ENCODE measurements around the gene BBOX1.

BBOX1 gene

GRCh38 chr11:27046956-27047355, 6.3 kb downstream of the BBOX1 start:
- no peak for DNase-seq (ENCODE audit: low read depth)
- TF ChIP-seq, protein P1, sequence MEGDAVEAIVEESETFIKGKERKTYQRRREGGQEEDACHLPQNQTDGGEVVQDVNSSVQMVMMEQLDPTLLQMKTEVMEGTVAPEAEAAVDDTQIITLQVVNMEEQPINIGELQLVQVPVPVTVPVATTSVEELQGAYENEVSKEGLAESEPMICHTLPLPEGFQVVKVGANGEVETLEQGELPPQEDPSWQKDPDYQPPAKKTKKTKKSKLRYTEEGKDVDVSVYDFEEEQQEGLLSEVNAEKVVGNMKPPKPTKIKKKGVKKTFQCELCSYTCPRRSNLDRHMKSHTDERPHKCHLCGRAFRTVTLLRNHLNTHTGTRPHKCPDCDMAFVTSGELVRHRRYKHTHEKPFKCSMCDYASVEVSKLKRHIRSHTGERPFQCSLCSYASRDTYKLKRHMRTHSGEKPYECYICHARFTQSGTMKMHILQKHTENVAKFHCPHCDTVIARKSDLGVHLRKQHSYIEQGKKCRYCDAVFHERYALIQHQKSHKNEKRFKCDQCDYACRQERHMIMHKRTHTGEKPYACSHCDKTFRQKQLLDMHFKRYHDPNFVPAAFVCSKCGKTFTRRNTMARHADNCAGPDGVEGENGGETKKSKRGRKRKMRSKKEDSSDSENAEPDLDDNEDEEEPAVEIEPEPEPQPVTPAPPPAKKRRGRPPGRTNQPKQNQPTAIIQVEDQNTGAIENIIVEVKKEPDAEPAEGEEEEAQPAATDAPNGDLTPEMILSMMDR (IDR thresholded peaks at IDR 0.05; ENCODE audit: control insufficient read depth, extremely low read depth, insufficient read depth) = no peak
- no peak overlapping the region for H3K4me3 ChIP-seq (ENCODE audit: low read depth, low read length)

- DNase-seq (ENCODE audit: low read depth) = no peak
These were observed 12.1 kb downstream of the BBOX1 start for GRCh38 chr11:27052668-27053067.

GRCh38 chr11:27055065-27055682, 14.6 kb downstream of the BBOX1 start:
- DNase-seq (ENCODE audit: low read depth) = no peak
- no peak overlapping the region for H3K4me3 ChIP-seq (ENCODE audit: low read depth, low read length)
- TF ChIP-seq, protein P1 (IDR thresholded peaks at IDR 0.05; ENCODE audit: control insufficient read depth, extremely low read depth, insufficient read depth) = no peak

More at GRCh38 chr11:27052668-27053067, 12.1 kb downstream of the BBOX1 start:
- TF ChIP-seq, protein P1 (IDR thresholded peaks at IDR 0.05; ENCODE audit: control insufficient read depth, extremely low read depth, insufficient read depth) = no peak
- H3K4me3 ChIP-seq (ENCODE audit: low read depth, low read length) = no peak overlapping the region

DNA sequence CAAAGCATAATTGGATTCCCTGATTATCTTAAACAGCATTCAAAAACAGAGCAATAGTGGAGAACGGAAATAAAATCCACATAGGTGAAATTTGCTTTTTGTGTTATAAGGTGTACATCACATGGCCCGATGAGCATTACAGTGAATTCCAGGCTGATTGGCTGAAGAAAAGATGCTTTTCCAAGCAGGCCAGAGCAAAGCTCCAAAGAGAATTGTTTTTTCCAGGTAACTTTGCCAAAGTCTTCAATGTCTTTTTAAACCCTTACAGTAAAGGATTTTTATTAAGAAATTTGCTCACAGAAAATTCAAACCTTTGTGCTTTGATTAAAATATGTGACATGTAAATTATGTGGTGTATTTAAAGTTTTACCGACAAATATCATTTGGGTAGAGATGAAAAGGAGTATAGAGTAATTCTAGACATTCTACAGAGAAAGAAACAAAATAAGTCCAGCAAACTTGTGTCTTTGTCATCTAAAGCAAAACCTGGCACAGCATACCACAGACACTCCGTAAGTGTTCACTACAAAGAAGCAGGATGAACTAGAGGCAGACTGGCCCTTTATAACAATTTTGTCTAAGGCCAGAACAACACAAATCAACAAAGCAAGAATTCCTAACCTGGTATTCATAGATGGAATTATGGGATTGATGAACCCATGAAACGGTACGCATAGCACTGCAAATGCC, 16.6 kb downstream of the BBOX1 start:
- no peak for DNase-seq (ENCODE audit: low read depth)
- no peak overlapping the region for H3K4me3 ChIP-seq (ENCODE audit: low read depth, low read length)
- TF ChIP-seq, protein P1 (IDR thresholded peaks at IDR 0.05; ENCODE audit: control insufficient read depth, extremely low read depth, insufficient read depth) = no peak

GRCh38 chr11:27058456-27058855, 17.8 kb downstream of the BBOX1 start:
- DNase-seq (ENCODE audit: low read depth) = no peak
- TF ChIP-seq, protein P1 (IDR thresholded peaks at IDR 0.05; ENCODE audit: control insufficient read depth, extremely low read depth, insufficient read depth) = no peak
- H3K4me3 ChIP-seq (ENCODE audit: low read depth, low read length) = no peak overlapping the region

DNA sequence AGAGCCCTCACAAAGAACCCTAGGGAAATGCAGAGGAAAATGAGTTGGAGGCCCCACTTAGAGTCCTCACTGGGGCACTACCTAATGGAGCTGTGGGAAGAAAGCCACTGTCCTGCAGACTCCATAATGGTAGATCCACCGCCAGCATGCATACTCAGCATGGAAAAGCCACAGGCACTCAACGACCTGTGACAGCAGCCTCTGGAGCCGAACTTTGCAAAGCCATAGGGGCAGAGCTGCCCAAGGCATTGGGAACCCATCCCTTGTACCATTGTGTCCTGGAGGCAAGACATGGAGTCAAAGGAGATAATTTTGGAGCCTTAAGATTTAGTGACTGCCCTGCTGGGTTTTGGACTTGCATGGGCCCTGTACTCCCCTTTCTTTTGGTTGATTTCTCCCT, 18.8 kb downstream of the BBOX1 start:
- H3K4me3 ChIP-seq (ENCODE audit: low read depth, low read length) = no peak overlapping the region
- TF ChIP-seq, protein P1 (IDR thresholded peaks at IDR 0.05; ENCODE audit: control insufficient read depth, extremely low read depth, insufficient read depth) = no peak

More for the DNA sequence above, 18.8 kb downstream of the BBOX1 start:
- no peak for DNase-seq (ENCODE audit: low read depth)
